CD14-positive monocyte (primary cell): ENCODE data around the gene AHSA1. TPM values are rescaled to one million over a fixed set of nuclear protein-coding genes. Genes with fewer than 3 reads are reported as not detected.
A peak's percentile ranks its signal among the peaks of the same experiment; 100 is the strongest.

Experiments used
- DNase-seq, 3 donors: peaks; one replicate each; pipeline ENCODE4 v3.0.0-alpha.2; 2011 to 2022
- H2AFZ ChIP-seq: 2 replicates; pipeline ENCODE4 v1.6.0; 2012; ENCODE audit warnings: mild to moderate bottlenecking, low read depth, low read length, inconsistent platforms; ENCODE audit not compliant: insufficient read depth, poor library complexity, severe bottlenecking
- H3K27ac ChIP-seq, 2 donors: 1 replicate in 1 of 2; 2 replicates in 1 of 2; pipeline ENCODE4 v1.5.1; 2012 to 2013; ENCODE audit warnings: low read length in 2 of 2, control low read depth in 1 of 2, inconsistent platforms in 1 of 2, low read depth in 1 of 2, mild to moderate bottlenecking in 1 of 2
- H3K27me3 ChIP-seq, 2 donors: one replicate each; pipeline versions ENCODE4 v1.6.0 to v1.6.1; 2011 to 2013; ENCODE audit warnings: low read length in 2 of 2; ENCODE audit not compliant: control insufficient read depth in 2 of 2, insufficient read depth in 2 of 2
- H3K36me3 ChIP-seq, 2 donors: replicated peaks in 1 of 2; 1 replicate in 1 of 2; 2 replicates in 1 of 2; pipeline versions ENCODE4 v1.5.1 to v1.6.1; 2012 to 2013; ENCODE audit warnings: low read length in 2 of 2, control low read depth in 1 of 2, inconsistent platforms in 1 of 2, mild to moderate bottlenecking in 1 of 2; ENCODE audit not compliant: insufficient read depth in 2 of 2, control insufficient read depth in 1 of 2
- H3K4me1 ChIP-seq, 2 donors: 1 replicate in 1 of 2; 2 replicates in 1 of 2; pipeline versions ENCODE4 v1.5.1 to v1.6.1; 2012 to 2013; ENCODE audit warnings: low read length in 2 of 2, control low read depth in 1 of 2, inconsistent platforms in 1 of 2, mild to moderate bottlenecking in 1 of 2, moderate library complexity in 1 of 2; ENCODE audit not compliant: insufficient read depth in 2 of 2, control insufficient read depth in 1 of 2
- H3K4me2 ChIP-seq: replicated peaks from 2 replicates; pipeline ENCODE3; 2012; ENCODE audit warnings: low read length, moderate library complexity, mild to moderate bottlenecking; ENCODE audit not compliant: poor library complexity, severe bottlenecking; ENCODE audit errors: extremely low read depth
- H3K4me3 ChIP-seq, 3 experiments: fragments of 200-600 bp in 1 of 3; sonication (generic) in 1 of 3; replicated peaks in 1 of 3; 1 replicate in 2 of 3; 2 replicates in 1 of 3; pipeline ENCODE4 v1.5.1; 2011 to 2013; ENCODE audit warnings: low read length in 3 of 3, mild to moderate bottlenecking in 3 of 3, control low read depth in 2 of 3, low read depth in 2 of 3, inconsistent platforms in 1 of 3, moderate library complexity in 1 of 3
- H3K79me2 ChIP-seq: 2 replicates; pipeline ENCODE4 v1.6.0; 2012; ENCODE audit warnings: mild to moderate bottlenecking, control low read depth, inconsistent platforms, low read length, moderate library complexity; ENCODE audit not compliant: insufficient read depth
- H3K9ac ChIP-seq: 2 replicates; pipeline ENCODE4 v1.6.0; 2017; ENCODE audit warnings: low read length, mild to moderate bottlenecking; ENCODE audit not compliant: insufficient read depth, poor library complexity, severe bottlenecking
- H3K9me3 ChIP-seq, 2 donors: replicated peaks in 1 of 2; 1 replicate in 1 of 2; 2 replicates in 1 of 2; pipeline versions ENCODE4 v1.5.1 to v1.6.1; 2012 to 2013; ENCODE audit warnings: low read length in 2 of 2, control low read depth in 1 of 2; ENCODE audit not compliant: control insufficient read depth in 1 of 2, insufficient read depth in 1 of 2
- H4K20me1 ChIP-seq: 2 replicates; pipeline ENCODE4 v1.6.0; 2012; ENCODE audit warnings: mild to moderate bottlenecking, low read length, control low read depth, moderate library complexity; ENCODE audit not compliant: insufficient read depth
- H3K27ac Mint-ChIP-seq, 7 donors: one replicate each; pipeline ENCODE4 v1.8.0; 2020; ENCODE audit warnings: mild to moderate bottlenecking in 7 of 7, mixed read lengths in 7 of 7, moderate library complexity in 6 of 7, inconsistent platforms in 2 of 7
- H3K27me3 Mint-ChIP-seq, 3 donors: one replicate each; pipeline ENCODE4 v1.8.0; 2021 to 2022; ENCODE audit warnings: low read depth in 3 of 3, mild to moderate bottlenecking in 3 of 3, mixed read lengths in 3 of 3, moderate library complexity in 3 of 3, inconsistent platforms in 1 of 3
- H3K36me3 Mint-ChIP-seq, 2 donors: one replicate each; pipeline ENCODE4 v1.8.0; 2020; ENCODE audit warnings: mixed read lengths in 2 of 2, inconsistent platforms in 1 of 2, mild to moderate bottlenecking in 1 of 2
- H3K4me1 Mint-ChIP-seq: one replicate; pipeline ENCODE4 v1.8.0; 2020; ENCODE audit warnings: mild to moderate bottlenecking, mixed read lengths
- H3K4me3 Mint-ChIP-seq, 2 donors: one replicate each; pipeline ENCODE4 v1.8.0; 2020; ENCODE audit warnings: mild to moderate bottlenecking in 2 of 2, mixed read lengths in 2 of 2, moderate library complexity in 1 of 2
- H3K9me3 Mint-ChIP-seq, 7 donors: one replicate each; pipeline ENCODE4 v1.8.0; 2020 to 2022; ENCODE audit warnings: mixed read lengths in 7 of 7, mild to moderate bottlenecking in 6 of 7, moderate library complexity in 6 of 7, inconsistent platforms in 2 of 7
- CTCF ChIP-seq: fragments of 200-600 bp; IDR thresholded peaks from one replicate; pipeline ENCODE4 v1.8.0; 2022; ENCODE audit warnings: antibody characterized with exemption, mild to moderate bottlenecking
- WGBS: methylation state at CpG from one replicate; pipeline ENCODE4 v1.1.5; 2013; ENCODE audit warnings: missing lambda C conversion rate; ENCODE audit not compliant: insufficient coverage; 5-methylcytosine and 5-hydroxymethylcytosine counted together
- intact Hi-C, 2 donors: fragments of 100-400 bp; cut with micrococcal nuclease; formaldehyde crosslinking; loops; one replicate each; pipeline versions ENCODE4 v1.15.0 to v1.15.1; 2023
- polyA plus RNA-seq, 3 donors: library from polyadenylated mRNA; depleted of rRNA in 1 of 3; unstranded in 2 of 3; stranded (reverse) in 1 of 3; fragments of 300-500 nt in 2 of 3; fragments of >200 nt in 1 of 3; fragmentation: Illumina TruSeq in 2 of 3; gene quantifications; 1 replicate in 2 of 3; 2 replicates in 1 of 3; pipeline ENCODE4 v1.2.3, GENCODE V29; 2012 to 2021

AHSA1 gene
- polyA plus RNA-seq, 3 donors: 59.5 to 72.5 (median 71.5) TPM

- Mint-ChIP-seq H3K27ac (no peak overlapping the region), H3K9me3 (peaks cover 0 to 1% (median 0%) of the 10 kb centered on the region in 7 donors), H3K4me1 (peaks cover 2% of the 10 kb centered on the region), H3K27me3 (peaks cover 2 to 3% (median 3%) of the 10 kb centered on the region in 3 donors), H3K36me3 (no peaks in the 10 kb centered on the region), H3K4me3 (no peak overlapping the region)
- no peak for TF ChIP-seq CTCF
- Histone ChIP-seq H3K9me3 (no peaks in the 10 kb centered on the region), H4K20me1 (no peaks in the 10 kb centered on the region), H3K4me3 (no peak overlapping the region), H2AFZ (no peak overlapping the region), H3K9ac (no peak overlapping the region), H3K4me2 (no peak overlapping the region), H3K79me2 (no peaks in the 10 kb centered on the region), H3K27ac (no peak overlapping the region), H3K36me3 (no peaks in the 10 kb centered on the region), H3K27me3 (no peaks in the 10 kb centered on the region), H3K4me1 (peaks cover 0 to 3% of the 10 kb centered on the region in 2 donors)
- intact Hi-C loops: no loop called here
- WGBS: 100% methylated on average over 1 of the region's 5 CpGs
- no peak for DNase-seq
Observed at GRCh38 chr14:77478029-77478428, 20.1 kb downstream of the AHSA1 start.

GRCh38 chr14:77478796-77479195, 20.9 kb downstream of the AHSA1 start:
- no peaks in the 10 kb centered on the region for H3K36me3 ChIP-seq
- no peaks in the 10 kb centered on the region for H3K27me3 ChIP-seq
- H3K4me1 ChIP-seq: peaks cover 0 to 3% of the 10 kb centered on the region in 2 donors
- no peak overlapping the region for H3K9ac ChIP-seq
- TF ChIP-seq CTCF: no peak
- no peak overlapping the region for H3K27ac ChIP-seq
- H3K79me2 ChIP-seq: no peaks in the 10 kb centered on the region
- H3K36me3 Mint-ChIP-seq: no peaks in the 10 kb centered on the region
- H3K9me3 ChIP-seq: no peaks in the 10 kb centered on the region
- no peak overlapping the region for H3K4me3 ChIP-seq
- H4K20me1 ChIP-seq: no peaks in the 10 kb centered on the region
- H2AFZ ChIP-seq: no peak overlapping the region
- H3K4me1 Mint-ChIP-seq: peaks cover 2% of the 10 kb centered on the region
- peaks cover 0 to 3% (median 3%) of the 10 kb centered on the region in 3 donors for H3K27me3 Mint-ChIP-seq
- peaks cover 0 to 1% (median 0%) of the 10 kb centered on the region in 7 donors for H3K9me3 Mint-ChIP-seq
- intact Hi-C loops: no loop called here
- H3K27ac Mint-ChIP-seq: peak overlapping the region in 1 of 7 donors; percentile 24
- peak in 1 of 3 donors; percentile 9 for DNase-seq
- H3K4me2 ChIP-seq: no peak overlapping the region
- H3K4me3 Mint-ChIP-seq: no peak overlapping the region
- 17% methylated on average over 1 of the region's 1 CpG for WGBS
